GM19023 (cell line): ENCODE results near the gene ABCB8.
"Not testable (repeated sequence)": the region's sequence is repeated elsewhere in the genome, so short reads cannot be mapped to it uniquely, and the experiment has no call there.

Experiments
- ATAC-seq: cut with Tn5 transposase; IDR thresholded peaks from one replicate; pipeline ENCODE4 v1.9.1; 2021; ENCODE audit warnings: mild to moderate bottlenecking, moderate library complexity; ENCODE audit not compliant: unreplicated experiment

The ABCB8 gene

GRCh38 chr7:151034312-151035025 is 6.2 kb downstream of the ABCB8 start:
- no peak for ATAC-seq

DNA sequence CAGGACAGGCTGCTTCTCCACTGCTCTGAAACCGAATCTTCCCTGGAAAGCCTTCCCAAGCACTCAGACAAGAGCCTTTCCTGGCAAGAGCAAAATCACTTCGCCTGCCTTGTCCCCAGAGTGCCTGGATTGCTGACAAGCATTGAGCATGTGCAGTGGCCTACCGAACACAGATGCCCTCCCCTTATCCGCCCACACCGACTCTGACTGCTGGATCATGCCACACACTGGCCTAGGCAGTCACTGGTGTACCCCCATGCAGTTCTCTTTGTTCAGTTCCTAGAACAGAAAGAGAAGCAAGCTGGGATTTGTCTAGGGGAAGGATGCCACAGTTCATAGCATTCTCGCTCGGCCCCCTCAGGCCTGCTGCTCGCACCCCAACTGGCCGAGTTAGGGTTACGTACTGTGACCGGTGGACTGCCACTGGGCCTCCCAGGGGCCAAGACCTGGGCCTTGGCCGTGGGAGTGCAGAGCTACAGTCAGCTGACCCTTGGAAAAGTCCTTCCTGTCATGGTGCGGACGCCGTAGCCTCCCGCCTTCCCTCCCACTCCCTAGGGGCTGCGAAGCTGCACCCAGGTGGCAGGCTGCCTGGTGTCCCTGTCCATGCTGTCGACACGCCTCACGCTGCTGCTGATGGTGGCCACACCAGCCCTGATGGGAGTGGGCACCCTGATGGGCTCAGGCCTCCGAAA is 6.9 kb downstream of the ABCB8 start:
- no peak for ATAC-seq

- no peak for ATAC-seq
Measured at GRCh38 chr7:151035902-151036301, 7.7 kb downstream of the ABCB8 start.

- ATAC-seq = no peak
Measured at GRCh38 chr7:151038951-151039849, 10.9 kb downstream of the ABCB8 start.

- no peak for ATAC-seq
Measured at GRCh38 chr7:151039850-151040548, 11.7 kb downstream of the ABCB8 start.

DNA sequence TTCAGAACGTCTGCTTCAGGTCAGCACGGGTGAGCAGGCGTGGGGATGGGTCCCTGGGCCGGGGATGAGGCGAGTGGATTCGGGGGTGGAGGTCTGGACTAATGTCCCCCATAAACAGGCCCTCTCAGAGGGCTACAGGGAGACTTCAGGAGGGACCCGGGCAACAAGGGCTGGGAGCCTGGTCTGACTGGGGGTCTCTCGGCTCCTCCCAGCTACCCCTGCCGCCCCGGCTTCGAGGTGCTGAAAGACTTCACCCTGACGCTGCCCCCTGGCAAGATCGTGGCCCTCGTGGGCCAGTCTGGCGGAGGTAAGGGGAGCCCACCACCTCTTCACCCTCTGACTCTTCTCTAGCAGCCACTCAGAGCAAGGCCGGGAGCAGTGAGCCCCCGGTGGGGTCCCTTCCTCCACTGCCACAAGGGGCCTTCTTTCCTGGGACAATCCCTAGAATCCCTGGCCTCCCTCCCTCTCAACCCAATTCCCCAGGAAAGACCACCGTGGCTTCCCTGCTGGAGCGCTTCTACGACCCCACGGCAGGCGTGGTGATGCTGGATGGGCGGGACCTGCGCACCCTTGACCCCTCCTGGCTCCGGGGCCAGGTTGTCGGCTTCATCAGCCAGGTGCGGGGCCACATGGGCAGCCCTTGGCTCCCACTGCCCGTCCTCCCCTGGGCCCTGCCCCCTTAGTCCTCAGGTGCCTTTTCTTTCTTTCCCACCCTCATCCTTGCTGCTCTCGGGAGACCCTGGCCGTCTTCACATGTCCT is 12.5 kb downstream of the ABCB8 start:
- ATAC-seq = no peak

- ATAC-seq = not testable (repeated sequence)
Measured at GRCh38 chr7:151043449-151043848, 15.2 kb downstream of the ABCB8 start.

DNA sequence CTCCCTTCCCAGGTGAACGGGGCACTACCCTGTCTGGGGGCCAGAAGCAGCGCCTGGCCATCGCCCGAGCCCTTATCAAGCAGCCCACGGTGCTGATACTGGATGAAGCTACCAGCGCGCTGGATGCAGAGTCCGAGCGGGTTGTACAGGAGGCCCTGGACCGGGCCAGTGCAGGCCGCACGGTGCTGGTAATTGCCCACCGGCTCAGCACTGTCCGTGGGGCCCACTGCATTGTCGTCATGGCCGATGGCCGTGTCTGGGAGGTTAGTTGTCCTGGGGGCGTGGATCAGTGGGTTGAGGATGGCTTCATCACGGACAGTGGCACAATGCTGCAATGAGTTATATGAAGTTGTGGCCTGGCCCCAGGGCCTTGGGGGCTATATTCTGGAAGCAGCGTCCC is 15.7 kb downstream of the ABCB8 start:
- ATAC-seq = no peak

- no peak for ATAC-seq
Measured at GRCh38 chr7:151045262-151045661, 17.0 kb downstream of the ABCB8 start.

GRCh38 chr7:151045967-151046366 is 17.7 kb downstream of the ABCB8 start:
- no peak for ATAC-seq

GRCh38 chr7:151046603-151047573 is 18.6 kb downstream of the ABCB8 start:
- no peak for ATAC-seq

- ATAC-seq = no peak
Measured at GRCh38 chr7:151047976-151048815, 19.9 kb downstream of the ABCB8 start, which contains the start of gene ASIC3. Gene ASIC3 (plus strand): TSS chr7:151048531. CDS start chr7:151048886, 355 bp downstream.

DNA sequence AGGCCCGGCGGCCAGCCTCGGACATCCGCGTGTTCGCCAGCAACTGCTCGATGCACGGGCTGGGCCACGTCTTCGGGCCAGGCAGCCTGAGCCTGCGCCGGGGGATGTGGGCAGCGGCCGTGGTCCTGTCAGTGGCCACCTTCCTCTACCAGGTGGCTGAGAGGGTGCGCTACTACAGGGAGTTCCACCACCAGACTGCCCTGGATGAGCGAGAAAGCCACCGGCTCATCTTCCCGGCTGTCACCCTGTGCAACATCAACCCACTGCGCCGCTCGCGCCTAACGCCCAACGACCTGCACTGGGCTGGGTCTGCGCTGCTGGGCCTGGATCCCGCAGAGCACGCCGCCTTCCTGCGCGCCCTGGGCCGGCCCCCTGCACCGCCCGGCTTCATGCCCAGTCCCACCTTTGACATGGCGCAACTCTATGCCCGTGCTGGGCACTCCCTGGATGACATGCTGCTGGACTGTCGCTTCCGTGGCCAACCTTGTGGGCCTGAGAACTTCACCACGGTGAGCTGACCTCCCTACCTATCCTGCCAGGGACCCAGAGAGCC is 20.7 kb downstream of the ABCB8 start:
- no peak for ATAC-seq

DNA sequence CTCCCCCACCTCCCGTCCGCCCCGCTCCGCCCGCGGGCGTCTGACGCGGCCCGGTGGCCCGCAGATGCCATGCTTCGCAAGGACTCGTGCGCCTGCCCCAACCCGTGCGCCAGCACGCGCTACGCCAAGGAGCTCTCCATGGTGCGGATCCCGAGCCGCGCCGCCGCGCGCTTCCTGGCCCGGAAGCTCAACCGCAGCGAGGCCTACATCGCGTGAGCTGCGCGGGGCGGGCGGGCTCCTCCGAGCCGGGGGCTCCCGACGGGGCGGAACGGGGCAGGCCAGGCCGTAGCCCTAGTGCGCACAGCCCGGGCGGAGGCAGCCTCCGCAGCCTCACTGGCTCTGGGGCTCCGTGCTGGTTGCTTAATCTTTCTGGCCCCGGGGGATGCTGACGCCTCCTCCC is 22.9 kb downstream of the ABCB8 start:
- ATAC-seq = no peak

GRCh38 chr7:151053096-151053495 is 24.8 kb downstream of the ABCB8 start:
- no peak for ATAC-seq

DNA sequence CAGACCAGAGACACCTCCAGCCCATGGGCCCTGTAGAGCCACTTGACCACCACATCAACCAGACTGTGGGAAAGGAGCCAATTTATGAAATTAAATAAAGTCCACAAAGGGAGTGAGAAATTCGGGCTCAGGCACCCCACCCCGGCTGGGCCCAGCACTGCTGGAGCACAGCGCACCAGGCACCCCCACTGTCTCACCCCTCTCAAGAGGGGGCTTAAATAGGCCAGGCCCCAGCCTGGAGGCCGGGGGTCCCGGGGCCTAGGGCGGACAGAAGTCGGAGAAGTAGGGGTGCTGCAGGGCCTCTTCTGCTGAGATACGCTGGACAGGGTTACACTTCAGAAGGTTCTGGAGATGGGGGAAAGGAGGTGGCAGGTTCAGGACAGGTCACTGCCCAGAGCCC is 25.5 kb downstream of the ABCB8 start:
- no peak for ATAC-seq

GRCh38 chr7:151056283-151056665 is 28.0 kb downstream of the ABCB8 start:
- no peak for ATAC-seq
